Ovary (tissue), 9 donors: ENCODE measurements around the gene PLXDC2. TPM values are rescaled to one million over a fixed set of nuclear protein-coding genes. Genes with fewer than 3 reads are reported as not detected.

Experiments
- DNase-seq, 5 donors: peaks; one replicate each; pipeline ENCODE4 v3.0.0-alpha.2; 2019 to 2020
- H3K27ac ChIP-seq, 2 donors: fragments of 200-600 bp; one replicate each; pipeline versions ENCODE4 v1.5.1 to v1.8.0; 2019 to 2022
- H3K27me3 ChIP-seq: fragments of 200-600 bp; one replicate; pipeline ENCODE4 v1.8.0; 2022
- H3K36me3 ChIP-seq: fragments of 200-600 bp; sonication (generic); one replicate; pipeline ENCODE4 v1.5.1; 2019
- H3K4me1 ChIP-seq: one replicate; pipeline ENCODE4 v1.8.1; 2013; ENCODE audit warnings: mild to moderate bottlenecking, moderate library complexity; ENCODE audit not compliant: insufficient read depth
- H3K4me3 ChIP-seq: fragments of 200-600 bp; sonication (generic); one replicate; pipeline ENCODE4 v1.5.1; 2017
- H3K9me3 ChIP-seq, 2 donors: fragments of 200-600 bp in 1 of 2; sonication (generic) in 1 of 2; one replicate each; pipeline versions ENCODE4 v1.5.1 to v1.8.1; 2013 to 2019; ENCODE audit warnings: mild to moderate bottlenecking in 1 of 2, moderate library complexity in 1 of 2
- EP300 ChIP-seq: sonication (generic); formaldehyde crosslinking; IDR thresholded peaks from one replicate; pipeline ENCODE4 v1.6.1; 2017; ENCODE audit warnings: antibody characterized with exemption
- POLR2A ChIP-seq: fragments of 450-650 bp; IDR thresholded peaks from one replicate; pipeline ENCODE4 v1.6.1; 2017; ENCODE audit warnings: antibody characterized with exemption, mild to moderate bottlenecking, moderate library complexity
- WGBS, 3 donors: extraction: QIAGEN DNeasy Blood & Tissue Kit in 1 of 3; methylation state at CpG; one replicate each; pipeline versions ENCODE4 v1.1.5 to v1.1.7; 2013 to 2017; 5-methylcytosine and 5-hydroxymethylcytosine counted together
- intact Hi-C, 4 donors: fragments of 100-400 bp; cut with DNase I; formaldehyde crosslinking; loops; one replicate each; pipeline versions ENCODE4 v1.11.0 to v1.15.1; 2022 to 2023
- polyA plus RNA-seq, 2 donors: library from polyadenylated mRNA; stranded (reverse); fragments of 200-250 nt in 1 of 2; fragments of 350-450 nt in 1 of 2; fragmentation: Illumina TruSeq in 1 of 2; extraction: RNeasy Lipid Tissue Mini Kit (QIAGEN cat#74804) in 1 of 2; gene quantifications; one replicate each; pipeline ENCODE4 v1.2.3, GENCODE V29; 2013 to 2014
- total RNA-seq, 7 donors: library from RNA; depleted of rRNA in 2 of 7; stranded (reverse); fragments of >200 nt in 2 of 7; fragmentation: NEBNext Ultra II Directional in 3 of 7; extraction: Animal tissue kit (Norgen Biotek cat#: 25700) in 3 of 7; gene quantifications; one replicate each; pipeline versions ENCODE4 v1.1.0 to v1.2.4, GENCODE V29; 2016 to 2023
- TF ChIP-seq, protein P1 (sequence below), 3 donors: fragments of 450-650 bp in 2 of 3; fragments of 200-600 bp in 1 of 3; IDR thresholded peaks; one replicate each; pipeline versions ENCODE4 v1.5.1 to v1.8.0; 2016 to 2022; ENCODE audit warnings: antibody characterized with exemption in 3 of 3, mild to moderate bottlenecking in 1 of 3
- donor health status: DM: no; HTN: no; CAD: no; lungs with moderate emphysema.
- donor health status: DM: no; HTN: no; CAD: no.
- donor health status: Bipolar disorder and iron deficiency.
- donor health status: DM: yes; HTN: yes; CAD: no.
- donor health status: DM: no; HTN: no; CAD: no.
- donor health status: DM: yes; HTN: yes; CAD: no.

The PLXDC2 gene
- total and polyA plus RNA-seq, 9 donors = 13.6 to 76.0 (median 38.0) TPM

DNA sequence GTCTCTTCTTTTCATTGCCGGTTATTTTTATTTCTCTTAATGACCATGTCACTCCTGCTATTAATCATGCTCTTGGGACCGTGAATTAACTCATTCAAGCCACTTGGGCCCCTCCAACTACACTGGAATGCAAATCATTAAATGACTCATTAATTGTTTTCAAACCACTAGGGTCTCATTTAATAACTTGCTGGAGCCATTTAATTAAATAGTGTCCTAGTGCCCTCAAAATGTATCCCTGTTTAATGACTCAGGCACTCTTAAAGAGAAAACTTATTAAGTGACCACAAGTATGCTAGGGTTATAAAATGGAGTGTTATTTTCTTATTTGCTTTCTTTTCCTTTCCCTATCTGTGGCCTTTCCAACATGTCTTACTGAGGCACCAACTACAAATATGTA, 73.0 kb downstream of the PLXDC2 start:
- 38 to 54% (median 46%) methylated on average over 2 of the region's 2 CpGs for WGBS, 3 donors
- Histone ChIP-seq H3K4me3 (no peak overlapping the region), H3K4me1 (peaks cover 3% of the 10 kb centered on the region), H3K36me3 (no peaks in the 10 kb centered on the region), H3K27me3 (no peaks in the 10 kb centered on the region), H3K9me3 (no peaks in the 10 kb centered on the region), H3K27ac (no peak overlapping the region)
- intact Hi-C loops = no loop called here
- DNase-seq = no peak
- TF ChIP-seq, protein P1, sequence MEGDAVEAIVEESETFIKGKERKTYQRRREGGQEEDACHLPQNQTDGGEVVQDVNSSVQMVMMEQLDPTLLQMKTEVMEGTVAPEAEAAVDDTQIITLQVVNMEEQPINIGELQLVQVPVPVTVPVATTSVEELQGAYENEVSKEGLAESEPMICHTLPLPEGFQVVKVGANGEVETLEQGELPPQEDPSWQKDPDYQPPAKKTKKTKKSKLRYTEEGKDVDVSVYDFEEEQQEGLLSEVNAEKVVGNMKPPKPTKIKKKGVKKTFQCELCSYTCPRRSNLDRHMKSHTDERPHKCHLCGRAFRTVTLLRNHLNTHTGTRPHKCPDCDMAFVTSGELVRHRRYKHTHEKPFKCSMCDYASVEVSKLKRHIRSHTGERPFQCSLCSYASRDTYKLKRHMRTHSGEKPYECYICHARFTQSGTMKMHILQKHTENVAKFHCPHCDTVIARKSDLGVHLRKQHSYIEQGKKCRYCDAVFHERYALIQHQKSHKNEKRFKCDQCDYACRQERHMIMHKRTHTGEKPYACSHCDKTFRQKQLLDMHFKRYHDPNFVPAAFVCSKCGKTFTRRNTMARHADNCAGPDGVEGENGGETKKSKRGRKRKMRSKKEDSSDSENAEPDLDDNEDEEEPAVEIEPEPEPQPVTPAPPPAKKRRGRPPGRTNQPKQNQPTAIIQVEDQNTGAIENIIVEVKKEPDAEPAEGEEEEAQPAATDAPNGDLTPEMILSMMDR (IDR thresholded peaks at IDR 0.05) = no peak
- TF ChIP-seq EP300 (no peak), POLR2A (no peak)

DNA sequence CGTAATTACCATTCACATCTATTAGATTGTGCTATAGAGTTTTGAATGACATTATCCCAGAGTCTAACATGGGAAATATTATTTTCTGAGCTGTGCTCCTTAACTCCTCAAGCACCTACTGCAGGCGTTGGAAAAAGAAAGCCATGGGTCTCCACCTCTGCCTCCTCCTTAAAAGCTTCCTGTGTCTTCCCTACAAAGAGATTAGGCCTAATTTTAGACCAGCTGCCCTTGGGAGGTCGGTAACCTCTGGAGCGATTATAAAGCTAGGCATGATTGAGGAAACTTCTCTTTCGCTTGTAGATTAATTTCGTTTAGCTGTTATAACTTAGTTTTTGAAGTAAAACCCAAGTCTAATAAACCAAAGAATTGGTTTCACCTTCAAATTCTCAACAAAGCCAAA, 75.2 kb downstream of the PLXDC2 start:
- Histone ChIP-seq H3K4me1 (peaks cover 3% of the 10 kb centered on the region), H3K27ac (no peak overlapping the region), H3K4me3 (no peak overlapping the region), H3K36me3 (no peaks in the 10 kb centered on the region), H3K27me3 (no peaks in the 10 kb centered on the region), H3K9me3 (no peaks in the 10 kb centered on the region)
- TF ChIP-seq POLR2A (no peak), EP300 (no peak)
- TF ChIP-seq, protein P1 (IDR thresholded peaks at IDR 0.05) = no peak
- DNase-seq = no peak
- 35 to 69% (median 48%) methylated on average over 6 of the region's 6 CpGs for WGBS, 3 donors
- intact Hi-C loops = no loop called here

DNA sequence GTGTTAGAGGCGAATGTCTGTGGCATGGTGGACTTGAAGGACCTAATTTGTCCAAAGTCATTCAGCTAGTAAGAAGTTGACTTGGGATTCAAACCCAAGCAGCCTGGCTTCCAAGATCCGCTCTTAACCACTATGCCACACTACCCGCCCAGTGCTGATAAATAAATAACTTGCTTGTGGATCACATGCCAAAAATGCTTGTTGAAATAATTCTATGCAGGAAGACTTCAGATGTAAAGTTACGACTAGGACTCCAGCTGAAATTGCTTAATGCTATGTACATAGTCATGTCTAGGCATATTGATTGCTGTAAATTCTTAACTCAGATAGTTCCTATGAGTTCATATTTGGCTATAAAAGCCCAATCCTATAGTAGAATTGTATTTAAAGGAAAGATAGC, 76.0 kb downstream of the PLXDC2 start:
- Histone ChIP-seq H3K27ac (no peak overlapping the region), H3K27me3 (no peaks in the 10 kb centered on the region), H3K36me3 (no peaks in the 10 kb centered on the region), H3K4me3 (no peak overlapping the region), H3K4me1 (peaks cover 3% of the 10 kb centered on the region), H3K9me3 (no peaks in the 10 kb centered on the region)
- no peak for TF ChIP-seq EP300
- no peak for TF ChIP-seq POLR2A
- TF ChIP-seq, protein P1 (IDR thresholded peaks at IDR 0.05) = no peak
- 87 to 94% (median 92%) methylated on average over 4 of the region's 4 CpGs for WGBS, 3 donors
- intact Hi-C loops = no loop called here
- DNase-seq = no peak

DNA sequence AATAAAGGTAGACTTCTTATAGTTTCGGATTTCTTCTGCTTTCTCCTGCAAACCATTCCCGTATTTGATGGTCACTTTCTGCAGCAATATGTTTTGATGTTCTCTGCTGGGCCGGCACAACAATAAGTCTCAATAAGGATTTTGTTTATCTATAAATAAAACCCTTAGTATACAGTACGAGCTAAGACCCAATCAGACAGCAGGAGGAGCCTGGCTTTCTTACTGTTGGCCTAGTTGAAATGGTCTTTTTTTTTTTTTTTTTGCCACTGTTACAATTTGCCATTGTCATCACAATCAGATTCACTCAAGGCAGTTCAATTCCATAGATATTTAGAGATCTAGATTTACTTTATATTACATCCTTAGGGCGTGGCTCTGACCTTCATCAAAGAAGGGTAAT, 76.4 kb downstream of the PLXDC2 start:
- H3K36me3 ChIP-seq = no peaks in the 10 kb centered on the region
- H3K27me3 ChIP-seq = no peaks in the 10 kb centered on the region
- no peaks in the 10 kb centered on the region for H3K9me3 ChIP-seq
- DNase-seq = no peak
- intact Hi-C loops = no loop called here
- H3K4me3 ChIP-seq = no peak overlapping the region
- H3K27ac ChIP-seq = no peak overlapping the region
- 72 to 86% (median 78%) methylated on average over 5 of the region's 5 CpGs for WGBS, 3 donors
- H3K4me1 ChIP-seq = peaks cover 3% of the 10 kb centered on the region
- no peak for TF ChIP-seq EP300

DNA sequence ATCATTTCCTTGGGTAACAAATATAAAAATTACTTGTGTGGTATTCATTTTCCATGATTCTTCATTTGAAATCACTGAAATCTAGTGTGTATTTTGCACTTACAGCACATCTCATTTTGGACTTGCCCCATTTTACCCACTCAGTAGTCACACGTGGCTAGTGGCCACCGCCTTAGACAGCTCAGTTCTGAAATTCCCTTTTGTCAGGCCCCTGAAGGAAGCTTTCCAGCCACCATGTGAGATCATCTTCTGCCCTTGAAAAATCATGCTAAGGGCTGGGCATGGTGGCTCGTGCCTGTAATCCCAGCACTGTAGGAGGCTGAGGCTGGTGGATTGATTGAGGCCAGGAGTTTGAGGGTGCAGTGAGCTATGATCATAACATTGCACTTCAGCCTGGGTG, 79.3 kb downstream of the PLXDC2 start:
- DNase-seq = no peak
- intact Hi-C loops = no loop called here
- Histone ChIP-seq H3K4me1 (peaks cover 1% of the 10 kb centered on the region), H3K36me3 (no peaks in the 10 kb centered on the region), H3K27ac (no peak overlapping the region), H3K27me3 (no peaks in the 10 kb centered on the region), H3K9me3 (no peaks in the 10 kb centered on the region), H3K4me3 (no peak overlapping the region)
- TF ChIP-seq EP300 = no peak
- WGBS, 3 donors = 91 to 93% (median 92%) methylated on average over 3 of the region's 3 CpGs

DNA sequence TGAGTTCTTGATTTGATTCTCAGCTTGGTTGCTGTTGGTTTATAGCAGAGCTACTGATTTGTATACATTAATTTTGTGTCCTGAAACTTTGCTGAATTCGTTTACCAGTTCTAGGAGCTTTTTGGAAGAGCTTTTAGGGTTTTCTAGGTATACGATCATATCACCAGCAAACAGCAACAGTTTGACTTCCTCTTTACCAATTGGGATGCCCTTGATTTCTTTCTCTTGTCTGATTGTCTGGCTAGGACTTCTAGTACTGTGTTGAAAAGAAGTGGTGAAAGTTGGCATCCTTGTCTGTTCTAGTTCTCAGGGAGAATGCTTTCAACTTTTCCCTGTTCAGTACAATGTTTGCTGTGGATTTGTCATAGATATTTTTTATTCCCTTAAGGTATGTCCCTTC, 86.2 kb downstream of the PLXDC2 start:
- Histone ChIP-seq H3K9me3 (no peaks in the 10 kb centered on the region), H3K27me3 (no peaks in the 10 kb centered on the region), H3K4me1 (no peaks in the 10 kb centered on the region), H3K4me3 (no peak overlapping the region), H3K27ac (no peak overlapping the region), H3K36me3 (no peaks in the 10 kb centered on the region)
- WGBS, 3 donors = 84 to 90% (median 85%) methylated on average over 2 of the region's 2 CpGs
- DNase-seq = no peak
- TF ChIP-seq POLR2A (no peak), EP300 (no peak)
- TF ChIP-seq, protein P1 (IDR thresholded peaks at IDR 0.05) = no peak
- intact Hi-C loops = no loop called here
